GM19397 (cell line): ENCODE data around the gene SPATS2L.

ENCODE experiments used
- ATAC-seq: cut with Tn5 transposase; IDR thresholded peaks from one replicate; pipeline ENCODE4 v1.9.1; 2021; ENCODE audit warnings: mild to moderate bottlenecking, moderate library complexity; ENCODE audit not compliant: unreplicated experiment

Gene SPATS2L

GRCh38 chr2:200405599-200406298 lies 99.3 kb downstream of the SPATS2L start:
- ATAC-seq: no peak

DNA sequence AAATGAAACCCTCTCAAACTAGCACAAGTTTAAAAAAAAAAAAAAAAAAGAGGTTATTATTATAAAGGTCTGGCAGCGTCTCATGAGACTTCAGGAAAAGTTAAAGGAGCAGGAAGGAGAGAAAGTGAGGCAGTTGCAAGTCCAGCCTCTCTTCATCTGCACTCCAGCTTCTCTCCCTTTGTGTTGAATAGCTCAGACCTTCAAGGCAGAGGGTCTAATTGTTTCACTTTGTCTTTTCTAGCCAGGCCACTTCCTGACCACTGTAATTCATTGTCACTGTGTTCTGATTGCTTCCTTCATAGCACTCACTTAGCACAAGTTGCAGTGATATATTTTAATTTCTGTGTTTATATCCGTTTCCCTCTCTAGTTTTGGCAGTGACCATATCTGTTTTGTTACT lies 99.9 kb downstream of the SPATS2L start:
- peak; percentile 65 for ATAC-seq

GRCh38 chr2:200408428-200409316 lies 102.2 kb downstream of the SPATS2L start:
- ATAC-seq: no peak

GRCh38 chr2:200411831-200412230 lies 105.3 kb downstream of the SPATS2L start:
- no peak for ATAC-seq

DNA sequence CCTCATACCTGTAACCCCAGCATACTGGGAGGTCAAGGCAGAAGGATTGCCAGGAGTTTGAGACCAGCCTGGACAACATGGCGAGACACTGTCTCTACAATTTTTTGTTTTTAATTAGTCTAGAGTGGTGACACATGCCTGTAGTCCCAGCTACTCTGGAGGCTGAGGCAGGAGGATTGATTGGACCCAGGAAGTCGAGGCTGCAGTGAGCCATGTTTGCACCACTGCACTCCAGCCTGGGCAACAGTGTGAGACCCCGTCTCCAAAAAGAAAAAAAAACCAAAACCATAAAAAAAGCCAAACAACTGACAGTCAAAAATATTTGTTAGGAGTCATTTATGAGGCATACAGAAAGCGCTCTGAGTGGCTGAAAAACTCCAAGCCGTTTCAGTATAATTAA lies 107.9 kb downstream of the SPATS2L start:
- no peak for ATAC-seq

- no peak for ATAC-seq
Measured at GRCh38 chr2:200415455-200415854, 109.0 kb downstream of the SPATS2L start.

DNA sequence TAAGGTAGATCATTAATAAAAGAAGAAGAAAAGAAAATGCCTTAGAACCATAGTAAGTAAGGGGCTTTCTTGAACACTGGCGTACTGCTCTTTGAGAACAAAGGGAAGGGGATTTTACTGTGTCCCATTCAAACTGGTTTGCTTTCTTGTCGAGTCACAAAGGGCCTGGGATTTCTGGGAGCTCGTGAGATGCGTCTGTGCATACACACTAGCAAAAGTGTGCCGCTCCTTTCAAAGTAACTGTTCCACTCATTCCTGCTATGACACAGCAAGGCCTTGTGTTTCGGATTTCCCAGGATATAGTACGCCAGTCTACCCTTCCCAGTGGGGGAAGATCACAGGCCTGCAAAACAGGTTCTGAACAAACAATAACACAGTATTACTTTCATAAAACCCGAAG lies 110.4 kb downstream of the SPATS2L start:
- ATAC-seq: no peak

DNA sequence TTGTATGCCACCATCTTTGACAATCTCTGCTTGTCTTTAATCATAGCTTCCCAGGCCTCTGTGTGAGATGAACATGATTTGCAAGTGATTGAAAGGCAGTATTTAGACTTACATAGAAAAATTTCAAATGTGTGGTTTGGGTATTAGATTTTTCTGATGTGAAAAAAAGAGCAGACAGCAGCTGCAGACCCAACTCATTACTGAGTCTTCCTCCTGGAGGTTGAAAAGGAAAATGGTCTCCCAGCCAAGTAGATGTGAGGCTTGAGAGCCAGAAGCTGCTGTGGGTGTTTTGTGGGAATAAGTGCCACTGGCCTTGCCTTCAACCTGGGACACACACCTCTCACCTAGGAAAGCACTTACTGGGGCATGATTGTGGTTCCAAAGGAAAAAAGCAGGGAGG lies 110.9 kb downstream of the SPATS2L start:
- no peak for ATAC-seq

DNA sequence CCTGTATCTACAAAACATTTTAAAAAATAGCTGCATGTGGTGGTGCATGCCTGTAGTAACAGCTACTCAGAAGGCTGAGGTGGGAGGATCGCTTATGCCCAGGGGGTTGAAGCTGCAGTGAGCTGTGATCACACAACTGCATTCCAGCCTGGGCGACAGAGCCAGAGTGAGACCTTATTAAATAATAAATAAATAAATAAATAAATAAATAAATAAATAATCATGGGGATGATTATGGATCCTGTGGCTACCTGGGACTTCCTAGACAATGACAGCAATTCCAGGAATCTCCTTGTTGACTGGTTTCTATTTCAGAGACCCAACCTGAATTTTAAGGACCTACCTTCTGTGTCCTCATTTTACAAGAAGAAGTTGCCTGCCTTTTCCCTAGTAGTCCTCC lies 111.9 kb downstream of the SPATS2L start:
- ATAC-seq: no peak

GRCh38 chr2:200419325-200419724 lies 112.8 kb downstream of the SPATS2L start:
- ATAC-seq: no peak

- ATAC-seq: no peak
Measured at GRCh38 chr2:200421270-200421669, 114.8 kb downstream of the SPATS2L start.

- ATAC-seq: no peak
Measured at GRCh38 chr2:200422071-200422470, 115.6 kb downstream of the SPATS2L start.

DNA sequence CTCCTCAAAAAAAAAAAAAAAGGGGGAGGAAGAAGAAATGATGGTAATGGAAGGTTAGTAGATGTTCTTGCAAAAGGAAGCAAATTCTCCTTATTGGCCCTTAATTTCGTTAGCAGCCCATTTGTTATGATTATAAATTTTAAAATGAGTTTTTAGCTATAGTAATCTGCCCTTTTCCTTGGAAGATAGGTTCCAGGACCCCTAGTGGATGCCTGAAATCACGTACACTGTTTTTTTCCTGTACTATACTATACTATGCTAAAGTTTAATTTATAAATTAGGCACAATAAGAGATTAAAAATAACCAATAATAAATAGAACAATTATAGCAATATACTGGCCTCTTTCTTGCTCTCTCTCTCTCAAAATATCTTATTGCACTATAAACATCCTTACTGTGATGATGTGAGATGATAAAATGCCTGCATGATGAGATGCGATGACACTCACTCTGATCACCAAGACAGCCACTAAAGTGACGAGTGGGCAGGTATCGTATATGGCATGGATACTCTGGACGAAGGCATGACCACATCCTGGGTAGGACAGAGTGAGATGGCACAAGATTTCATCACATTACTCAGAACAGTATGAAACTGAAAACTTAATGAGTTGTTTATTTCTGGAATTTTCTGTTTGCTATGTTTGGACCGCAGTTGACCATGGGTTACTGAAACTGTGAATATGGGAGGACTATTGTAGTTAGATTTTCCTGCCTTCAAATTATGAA lies 116.2 kb downstream of the SPATS2L start:
- no peak for ATAC-seq

DNA sequence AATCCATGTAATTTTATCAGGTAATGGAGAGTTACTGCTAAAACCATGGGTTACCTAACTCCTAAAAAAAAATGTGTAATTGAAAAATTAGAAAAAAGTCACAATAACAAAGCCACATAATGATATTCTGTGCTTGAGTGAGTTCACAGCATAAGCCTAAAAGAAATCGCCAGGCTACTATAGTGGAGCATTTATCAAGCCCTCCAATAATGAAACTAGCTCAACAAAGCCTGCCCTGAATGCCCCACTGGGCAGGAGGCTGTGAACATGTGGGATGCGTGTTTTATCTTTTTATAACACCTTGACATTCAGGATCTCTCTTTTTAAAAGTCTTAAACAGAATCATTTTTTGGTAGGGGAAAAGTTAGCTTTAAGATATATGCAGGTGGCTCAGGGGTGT lies 117.0 kb downstream of the SPATS2L start:
- ATAC-seq: no peak

- ATAC-seq: no peak
Measured at GRCh38 chr2:200425026-200425821, 118.7 kb downstream of the SPATS2L start.

DNA sequence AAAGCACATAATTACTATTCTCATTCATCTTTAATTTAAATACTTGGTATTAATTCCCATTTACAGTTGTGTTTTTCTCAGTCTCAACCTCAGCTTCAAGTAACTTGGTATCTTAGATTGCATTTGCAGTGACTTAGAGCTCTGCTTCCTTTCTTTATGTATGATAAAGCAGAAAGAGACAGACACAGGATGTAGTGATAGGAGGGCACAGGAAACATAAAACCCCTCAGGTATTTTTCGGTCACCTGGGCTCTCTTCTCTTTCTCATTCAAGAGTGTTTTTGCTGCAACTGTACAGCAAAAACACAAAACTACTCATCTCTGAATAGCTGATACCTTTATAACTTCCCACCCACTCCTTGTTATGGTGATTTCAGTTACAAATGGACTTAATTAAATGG lies 120.3 kb downstream of the SPATS2L start:
- no peak for ATAC-seq

DNA sequence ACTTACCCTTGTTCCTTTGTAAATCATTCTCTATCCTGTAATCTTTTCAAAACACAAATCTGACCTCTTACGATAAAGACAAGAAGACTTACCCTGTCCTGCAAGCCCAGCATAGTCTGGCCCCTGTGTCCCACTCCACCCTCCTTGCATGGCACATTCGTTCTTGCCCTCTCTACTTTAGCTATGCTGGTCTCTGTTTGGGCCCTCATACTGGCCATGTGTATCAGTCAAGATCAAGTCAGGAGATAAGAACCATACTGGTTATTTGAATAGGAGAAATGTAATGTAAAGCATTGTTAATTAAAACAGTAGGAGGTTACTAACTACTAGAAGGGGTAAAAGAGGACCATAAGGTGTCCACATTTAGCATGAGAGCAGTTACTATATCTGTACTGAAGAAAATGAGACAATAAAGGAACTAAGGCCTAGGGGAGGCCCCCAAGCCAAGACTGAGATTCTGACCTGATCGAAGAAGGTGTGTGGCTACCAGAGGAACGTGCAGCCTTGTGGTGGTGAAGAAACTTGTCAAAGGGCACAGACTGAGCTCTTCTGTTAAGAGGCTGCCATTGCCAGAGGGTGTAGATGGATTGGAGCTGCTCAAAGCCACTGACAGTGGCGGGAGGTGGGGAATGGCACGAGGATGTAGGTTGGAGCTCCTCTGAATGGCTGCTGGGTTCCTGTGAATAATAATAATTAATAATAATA lies 122.6 kb downstream of the SPATS2L start:
- no peak for ATAC-seq

DNA sequence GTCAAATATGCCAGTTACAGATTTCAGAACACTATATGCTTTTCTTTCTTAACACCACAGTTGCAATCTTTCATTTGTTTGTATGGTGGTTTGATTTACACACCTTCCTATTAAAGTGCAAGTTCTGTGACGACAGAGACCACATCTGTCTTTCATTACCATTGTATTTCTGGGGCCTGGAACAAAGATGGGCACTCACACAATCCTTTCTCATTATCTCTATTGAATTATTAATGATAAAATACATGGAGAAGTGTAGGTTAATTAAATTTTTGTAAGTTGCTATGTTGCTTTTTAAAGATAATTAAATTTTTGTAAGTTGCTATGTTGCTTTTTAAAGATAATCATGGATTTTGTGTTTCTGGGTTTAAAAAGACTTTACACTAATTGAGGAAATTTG lies 123.5 kb downstream of the SPATS2L start:
- no peak for ATAC-seq

GRCh38 chr2:200431996-200432705 lies 125.7 kb downstream of the SPATS2L start:
- no peak for ATAC-seq

DNA sequence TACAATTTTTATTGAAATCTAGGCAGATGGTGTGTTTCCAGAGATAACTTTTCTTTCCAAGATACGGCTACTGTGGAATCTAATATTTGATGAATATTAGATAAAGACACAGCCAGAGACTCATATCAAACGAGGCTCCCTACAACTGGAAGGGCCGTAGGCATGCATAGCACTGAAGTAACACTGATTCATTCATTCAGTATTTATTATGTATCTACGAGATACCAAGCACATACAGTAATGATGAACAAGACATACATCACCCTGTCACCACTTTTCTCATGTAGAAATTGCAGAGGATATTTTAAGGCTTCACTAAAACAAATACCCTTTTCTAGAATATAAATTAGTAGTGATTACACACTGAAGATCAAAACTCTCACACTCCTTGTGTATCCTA lies 128.9 kb downstream of the SPATS2L start:
- no peak for ATAC-seq
